Stimulated activated CD4-positive, alpha-beta T cell treated with anti-CD3 and anti-CD28 coated beads, Interleukin-1b, Interleukin-23, amount 100 ng/mL, for 48 hours (primary cell): ENCODE measurements around the gene SLC39A11.

Source experiments
- DNase-seq: peaks from one replicate; pipeline ENCODE4 v3.0.0-alpha.2; 2020

The SLC39A11 gene

GRCh38 chr17:73039282-73039681 lies 53.2 kb downstream of the SLC39A11 start:
- DNase-seq = no peak

DNA sequence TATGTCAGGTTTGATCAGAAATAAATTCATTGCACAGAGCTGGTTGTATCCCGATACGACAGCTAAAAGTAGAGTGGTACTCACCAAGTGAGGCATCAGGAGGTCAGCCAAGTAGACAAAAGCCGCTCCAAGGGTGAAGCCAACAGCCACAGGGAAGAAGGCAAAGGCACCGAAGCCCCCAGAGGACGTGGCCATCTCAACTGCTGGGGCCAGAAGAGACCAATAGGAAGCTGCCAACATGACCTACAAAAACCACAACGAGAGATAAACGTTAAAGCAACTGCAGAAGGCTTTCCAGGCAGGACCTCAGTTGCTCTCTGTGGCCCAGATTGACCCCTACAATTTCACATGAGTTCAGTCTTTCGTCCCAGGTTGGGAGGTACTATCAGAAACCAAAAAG lies 61.0 kb downstream of the SLC39A11 start:
- DNase-seq = no peak

DNA sequence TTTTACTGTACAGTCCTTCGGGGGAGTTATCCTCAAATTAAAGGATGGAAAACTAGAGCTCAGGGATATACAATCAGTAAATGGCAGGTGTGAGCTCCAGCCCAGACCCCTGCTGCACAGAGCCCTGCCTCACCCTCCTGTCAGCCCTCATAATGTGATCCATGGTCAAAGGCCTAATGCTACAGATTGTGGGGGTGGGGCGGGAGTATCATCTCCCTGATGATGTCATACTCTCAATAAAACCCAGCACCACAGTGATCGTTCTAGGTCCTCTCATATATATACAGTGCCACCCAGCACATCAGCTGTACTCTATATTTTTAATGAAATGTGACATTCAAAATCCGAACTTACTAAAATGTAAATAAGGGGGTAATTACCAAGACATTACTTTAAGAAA lies 61.5 kb downstream of the SLC39A11 start:
- no peak for DNase-seq

DNA sequence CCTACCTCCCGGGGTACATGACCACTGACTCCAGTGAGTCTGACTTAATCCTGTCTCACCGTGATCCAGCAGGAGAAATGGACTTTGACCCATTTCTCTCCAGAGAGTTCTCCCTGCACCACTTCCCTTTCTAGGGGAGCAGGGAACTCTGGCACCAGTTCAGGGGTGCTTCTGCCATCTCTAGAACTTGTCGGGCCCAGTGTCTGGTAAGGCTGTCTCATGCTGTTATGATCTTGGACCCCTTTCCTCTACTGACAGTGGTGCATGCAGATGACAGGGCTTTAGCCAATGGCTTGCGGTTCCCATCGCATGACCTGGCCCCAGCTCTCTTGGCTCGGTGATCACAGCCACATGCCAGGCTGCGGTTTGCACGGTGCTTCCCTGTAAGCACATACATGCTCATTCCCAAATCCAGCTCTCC lies 62.0 kb downstream of the SLC39A11 start:
- DNase-seq = no peak

DNA sequence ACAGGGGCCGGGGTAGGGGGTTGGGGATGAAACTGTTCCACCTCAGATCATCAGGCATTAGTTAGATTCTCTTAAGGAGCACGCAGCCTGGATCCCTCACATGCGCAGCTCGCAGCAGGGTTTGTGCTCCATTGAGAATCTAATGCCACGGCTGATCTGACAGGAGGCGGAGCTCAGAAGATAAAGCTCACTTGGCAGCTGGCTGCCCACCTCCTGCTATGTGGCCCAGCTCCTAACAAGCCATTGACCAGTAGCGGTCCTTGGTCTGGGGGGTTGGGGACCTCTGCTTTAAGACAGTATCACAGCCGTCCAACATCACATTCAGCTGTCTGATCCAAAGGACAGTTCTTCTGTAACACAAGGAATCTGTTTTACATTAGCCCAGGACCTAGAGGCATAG lies 62.5 kb downstream of the SLC39A11 start:
- no peak for DNase-seq

GRCh38 chr17:73029021-73029420 lies 63.5 kb downstream of the SLC39A11 start:
- DNase-seq = no peak

DNA sequence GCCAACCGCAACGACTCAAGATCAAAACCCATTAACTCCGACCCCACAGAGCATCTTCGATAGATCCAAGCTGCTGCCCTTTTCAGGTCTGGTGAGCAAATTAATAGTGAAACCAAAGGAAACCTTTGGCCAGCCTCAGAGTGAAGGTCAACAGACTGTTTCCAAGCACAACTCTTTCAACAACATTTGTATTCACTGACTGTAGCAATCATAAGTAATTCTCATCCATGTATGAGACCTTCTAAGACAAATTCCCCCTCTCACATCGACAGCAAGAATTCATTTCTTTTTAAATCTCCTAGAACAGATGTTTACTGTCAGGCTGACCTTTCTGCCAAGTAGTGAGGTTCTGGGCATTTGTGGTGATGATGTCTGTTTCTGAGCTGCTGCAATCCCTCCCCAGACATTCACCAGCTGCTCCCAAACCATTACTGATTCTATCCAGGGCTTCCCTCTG lies 64.2 kb downstream of the SLC39A11 start:
- no peak for DNase-seq

- no peak for DNase-seq
These were observed 65.3 kb downstream of the SLC39A11 start for GRCh38 chr17:73027130-73027741.

GRCh38 chr17:73025041-73025560 lies 67.4 kb downstream of the SLC39A11 start:
- no peak for DNase-seq

DNA sequence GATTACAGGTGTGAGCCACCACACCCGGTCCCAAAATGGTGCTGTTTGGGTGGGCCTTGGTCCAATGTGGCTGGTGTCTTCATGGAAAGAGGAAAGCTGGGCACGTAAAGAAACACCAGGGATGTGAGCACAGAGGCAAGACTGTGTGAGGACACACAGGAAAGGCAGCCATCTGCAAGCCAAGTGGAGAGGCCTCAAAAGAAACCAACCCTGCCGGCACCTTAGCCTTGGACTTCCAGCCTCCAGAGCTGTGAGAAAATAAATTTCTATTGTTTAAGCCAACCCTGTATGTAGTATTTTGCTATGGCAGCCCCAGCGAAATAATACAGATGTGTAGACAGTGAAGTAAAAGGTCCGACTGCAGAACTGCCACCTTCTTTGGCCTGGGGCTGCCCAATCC lies 68.7 kb downstream of the SLC39A11 start:
- no peak for DNase-seq

GRCh38 chr17:73022694-73023093 lies 69.8 kb downstream of the SLC39A11 start:
- DNase-seq = no peak

- no peak for DNase-seq
These were observed 70.7 kb downstream of the SLC39A11 start for GRCh38 chr17:73021771-73022170.

DNA sequence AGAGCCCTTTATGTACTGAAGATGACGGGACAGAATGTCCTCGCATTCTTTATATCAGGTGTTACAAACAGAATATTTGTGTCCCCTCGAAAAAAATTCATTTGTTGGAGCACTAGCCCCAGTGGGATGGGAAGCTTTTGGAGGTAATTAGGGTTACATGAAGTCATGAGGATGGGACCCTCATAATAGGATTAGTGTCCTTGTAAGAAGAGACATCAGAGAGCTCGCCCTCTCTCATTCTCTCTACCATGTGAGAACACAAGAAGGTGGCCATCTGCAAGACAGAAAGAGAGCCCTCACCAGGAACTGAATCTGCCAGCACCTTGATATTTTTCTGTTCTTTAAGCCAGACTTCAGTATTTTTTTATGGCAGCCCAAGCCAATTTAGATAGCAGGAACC lies 72.4 kb downstream of the SLC39A11 start:
- DNase-seq = no peak

DNA sequence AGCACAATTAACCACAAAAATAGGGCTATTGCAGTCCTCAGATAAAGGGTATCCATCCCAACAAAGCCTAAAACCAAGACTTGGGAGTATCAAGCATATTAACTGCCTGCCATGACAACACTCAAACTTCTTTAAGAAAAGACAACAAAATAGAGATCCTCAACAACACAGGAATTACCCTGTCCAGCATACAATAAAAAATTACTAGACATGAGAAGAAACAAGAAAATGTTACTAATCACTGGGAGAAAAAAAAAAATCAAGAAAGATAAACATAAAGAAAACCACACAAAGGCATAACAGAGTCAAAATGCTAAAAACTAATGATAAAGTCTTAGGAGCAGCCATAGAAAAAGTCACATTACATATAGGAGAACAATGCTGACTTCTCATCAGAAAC lies 73.9 kb downstream of the SLC39A11 start:
- DNase-seq = no peak

DNA sequence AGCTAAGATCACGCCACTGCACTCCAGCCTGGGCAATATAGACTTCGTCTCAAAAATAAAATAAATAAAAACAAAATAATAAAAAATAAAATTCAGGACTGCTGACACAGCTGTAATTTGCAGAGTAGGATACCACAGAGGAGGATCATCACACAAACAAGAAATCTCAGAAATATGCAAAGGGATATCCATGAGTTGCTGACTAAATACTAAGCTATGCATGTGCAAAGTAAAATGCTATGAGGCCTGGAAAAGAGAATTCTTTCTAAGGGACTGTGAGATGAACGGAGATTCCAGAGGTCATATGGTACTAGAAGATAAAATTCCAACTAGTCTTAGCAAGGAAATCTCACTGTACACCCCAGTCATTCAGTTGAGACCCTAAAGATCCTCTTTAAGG lies 74.8 kb downstream of the SLC39A11 start:
- no peak for DNase-seq

DNA sequence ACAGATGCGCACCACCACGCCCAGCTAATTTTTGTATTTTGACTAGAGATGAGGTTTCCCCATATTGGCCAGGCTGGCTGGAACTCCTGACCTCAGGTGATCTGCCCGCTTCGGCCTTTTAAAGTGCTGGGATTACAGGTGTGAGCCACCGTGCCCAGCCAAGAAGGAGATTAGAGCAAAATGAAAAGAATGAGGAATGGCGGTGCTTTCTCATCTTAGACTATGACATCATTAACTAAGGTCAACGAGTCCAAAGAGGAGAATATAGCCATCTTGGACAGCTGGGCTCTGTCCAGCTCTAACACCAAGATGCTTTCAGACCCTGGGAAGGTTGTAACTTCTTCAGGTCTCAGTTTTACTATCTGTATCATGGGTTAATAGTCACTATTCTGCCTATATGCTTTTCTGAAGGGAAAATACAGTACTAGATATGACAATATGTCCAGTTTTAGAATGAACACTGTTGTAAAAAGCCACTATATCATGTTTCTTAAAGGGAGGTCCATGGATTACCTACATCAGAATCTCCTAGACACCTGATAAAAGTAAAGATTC lies 76.7 kb downstream of the SLC39A11 start:
- DNase-seq = no peak

DNA sequence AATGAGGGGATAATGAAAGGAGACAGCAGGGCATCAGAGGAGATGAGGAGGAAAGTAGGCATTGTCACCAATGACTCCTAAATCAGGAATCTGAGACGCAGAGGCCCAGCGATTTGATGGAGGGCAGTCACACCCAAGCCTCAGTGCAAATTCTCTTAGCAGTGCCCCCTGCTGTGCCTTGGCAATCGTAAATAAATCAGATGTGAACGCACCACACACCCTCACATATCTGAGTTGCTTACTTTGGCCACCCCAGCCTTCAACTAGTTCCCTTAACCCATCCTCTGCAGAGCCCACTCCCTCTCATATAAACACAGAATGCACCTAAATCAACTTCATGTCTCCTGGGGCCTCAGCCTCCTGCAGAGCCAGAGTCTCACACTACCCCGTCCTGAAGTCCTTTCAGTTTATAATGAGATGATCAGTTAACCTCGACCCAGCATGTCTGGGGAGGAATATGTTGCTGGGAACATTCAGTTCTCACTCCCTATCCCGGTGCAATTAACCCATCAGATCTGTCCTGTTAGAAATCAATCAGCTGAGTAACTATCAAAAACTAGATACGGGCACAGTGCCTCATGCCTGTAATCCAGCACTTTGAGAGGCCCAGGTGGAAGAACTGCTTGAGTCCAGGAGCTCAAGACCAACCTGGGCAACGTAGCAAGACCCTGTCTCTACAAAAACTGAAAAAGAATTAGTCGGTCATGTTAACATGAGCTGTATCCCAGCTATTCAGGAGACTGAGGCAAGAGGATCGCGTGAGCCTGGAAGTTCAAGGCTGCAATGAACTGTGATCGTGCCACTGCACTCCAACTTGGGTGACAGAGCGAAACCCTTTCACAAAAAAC lies 78.4 kb downstream of the SLC39A11 start:
- DNase-seq = no peak

GRCh38 chr17:73013301-73013700 lies 79.2 kb downstream of the SLC39A11 start:
- no peak for DNase-seq

GRCh38 chr17:73011016-73011486 lies 81.4 kb downstream of the SLC39A11 start:
- no peak for DNase-seq

GRCh38 chr17:73010414-73010813 lies 82.1 kb downstream of the SLC39A11 start:
- no peak for DNase-seq

DNA sequence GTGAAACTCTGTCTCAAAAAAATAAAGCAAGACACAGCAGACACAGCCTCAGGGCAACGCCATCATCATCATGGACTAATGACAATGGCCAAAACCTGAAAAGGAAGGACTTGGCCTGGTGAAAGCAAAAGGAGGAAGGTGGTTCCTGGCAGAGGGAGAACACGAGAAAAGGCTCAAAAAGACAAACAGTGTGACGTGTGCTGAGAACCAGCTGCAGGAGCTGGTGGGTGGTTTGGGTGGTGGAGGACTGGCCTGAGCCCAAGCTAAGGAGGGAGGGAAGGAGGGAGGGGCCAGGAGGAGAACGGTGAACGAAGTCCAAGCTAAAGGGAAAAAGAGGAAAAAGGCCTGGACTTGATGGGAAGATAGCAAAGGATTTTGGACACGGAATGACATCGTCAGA lies 85.1 kb downstream of the SLC39A11 start:
- no peak for DNase-seq

GRCh38 chr17:73005360-73005759 lies 87.1 kb downstream of the SLC39A11 start:
- DNase-seq = no peak

- DNase-seq = no peak
These were observed 89.0 kb downstream of the SLC39A11 start for GRCh38 chr17:73003487-73003886.

DNA sequence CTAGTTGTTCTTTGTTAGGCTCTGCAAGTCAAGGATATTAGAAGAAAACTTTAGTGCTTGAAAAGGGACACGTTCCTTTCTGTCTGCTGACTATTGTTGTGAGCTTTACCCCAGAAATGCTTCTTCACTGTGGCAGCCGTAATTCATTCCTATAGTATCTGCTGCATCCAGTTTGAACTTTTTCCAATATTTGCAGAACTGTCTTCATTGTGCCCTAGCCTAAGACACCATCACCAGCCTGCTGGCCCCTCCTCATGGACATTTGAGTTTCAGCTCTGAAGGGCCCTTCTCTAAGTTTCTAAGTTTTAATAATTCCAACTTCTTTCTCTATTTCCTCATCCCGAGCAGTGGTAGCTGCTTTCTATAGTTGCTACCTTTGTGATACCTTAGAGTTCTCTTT lies 91.7 kb downstream of the SLC39A11 start:
- DNase-seq = no peak
